B cell (primary cell): ENCODE data around the gene MESP2. TPM values are rescaled to one million over a fixed set of nuclear protein-coding genes. Genes with fewer than 3 reads are reported as not detected.
A peak's percentile ranks its signal among the peaks of the same experiment; 100 is the strongest.

Experiments used
- ATAC-seq: fragments of 200-7000 bp; cut with Tn5 transposase; one replicate; pipeline ENCODE4 v1.10.0; 2021; ENCODE audit warnings: low read depth, mild to moderate bottlenecking, moderate number of reproducible peaks, moderate library complexity
- CTCF ChIA-PET: fragments of 350-600 bp; sonication (Branson Sonifier 250); formaldehyde crosslinking; loops from one replicate; lab custom pipeline; 2021; ENCODE audit warnings: antibody characterized with exemption, inconsistent platforms; lab: Charles Lee
- POLR2A ChIA-PET: fragments of 350-600 bp; sonication (Branson Sonifier 250); formaldehyde crosslinking; loops from one replicate; lab custom pipeline; 2021; ENCODE audit warnings: antibody characterized with exemption; lab: Charles Lee
- DNase-seq: peaks from one replicate; pipeline ENCODE4 v3.0.0; 2013
- H2AFZ ChIP-seq: 2 replicates; pipeline ENCODE4 v1.6.1; 2012; ENCODE audit warnings: mild to moderate bottlenecking, low read depth, low read length; ENCODE audit not compliant: insufficient read depth, poor library complexity, severe bottlenecking
- H3K27ac ChIP-seq, 2 donors: 1 replicate in 1 of 2; 2 replicates in 1 of 2; pipeline ENCODE4 v1.5.1; 2012 to 2013; ENCODE audit warnings: low read length in 2 of 2, mild to moderate bottlenecking in 2 of 2, moderate library complexity in 1 of 2
- H3K27me3 ChIP-seq, 4 experiments: fragments of 200-600 bp in 1 of 4; sonication (generic) in 1 of 4; replicated peaks in 1 of 4; 1 replicate in 2 of 4; 2 replicates in 2 of 4; pipeline versions ENCODE4 v1.6.1 to v1.7.0; 2013 to 2016; ENCODE audit warnings: low read length in 3 of 4, mild to moderate bottlenecking in 2 of 4, mixed read lengths in 1 of 4, moderate library complexity in 1 of 4; ENCODE audit not compliant: insufficient read depth in 4 of 4, control insufficient read depth in 3 of 4; ENCODE audit errors: control extremely low read depth in 1 of 4
- H3K36me3 ChIP-seq, 2 experiments: replicated peaks in 1 of 2; 1 replicate in 1 of 2; 2 replicates in 1 of 2; pipeline versions ENCODE4 v1.6.1 to v1.7.1; 2013; ENCODE audit warnings: low read length in 1 of 2; ENCODE audit not compliant: insufficient read depth in 2 of 2, control insufficient read depth in 1 of 2; ENCODE audit errors: control extremely low read depth in 1 of 2, extremely low read depth in 1 of 2
- H3K4me1 ChIP-seq, 2 donors: fragments of 200-600 bp in 1 of 2; sonication (generic) in 1 of 2; 1 replicate in 1 of 2; 2 replicates in 1 of 2; pipeline versions ENCODE4 v1.5.1 to v1.6.1; 2013 to 2017; ENCODE audit warnings: low read length in 2 of 2; ENCODE audit not compliant: control insufficient read depth in 2 of 2, insufficient read depth in 2 of 2
- H3K4me2 ChIP-seq: replicated peaks from 2 replicates; pipeline ENCODE3; 2012; ENCODE audit warnings: mild to moderate bottlenecking, low read depth, low read length; ENCODE audit not compliant: poor library complexity, severe bottlenecking
- H3K4me3 ChIP-seq, 5 experiments: fragments of 200-600 bp in 1 of 5; sonication (generic) in 1 of 5; 1 replicate in 3 of 5; 2 replicates in 2 of 5; pipeline versions ENCODE4 v1.5.1 to v1.7.0; 2011 to 2016; ENCODE audit warnings: low read length in 4 of 5, mild to moderate bottlenecking in 4 of 5, low read depth in 2 of 5, control low read depth in 1 of 5, moderate library complexity in 1 of 5; ENCODE audit not compliant: insufficient read depth in 1 of 5; ENCODE audit errors: control extremely low read depth in 1 of 5, extremely low read depth in 1 of 5
- H3K79me2 ChIP-seq: fragments of 200-600 bp; sonication (generic); one replicate; pipeline ENCODE4 v1.6.0; 2016; ENCODE audit warnings: low read length; ENCODE audit not compliant: control insufficient read depth, insufficient read depth
- H3K9ac ChIP-seq: fragments of 200-600 bp; sonication (generic); 2 replicates; pipeline ENCODE4 v1.6.1; 2017; ENCODE audit warnings: mild to moderate bottlenecking, low read length, moderate library complexity
- H3K9me3 ChIP-seq, 3 donors: one replicate each; pipeline versions ENCODE4 v1.6.1 to v1.7.1; 2013; ENCODE audit warnings: low read length in 2 of 3; ENCODE audit not compliant: control insufficient read depth in 2 of 3, insufficient read depth in 1 of 3; ENCODE audit errors: control extremely low read depth in 1 of 3
- H4K20me1 ChIP-seq: 2 replicates; pipeline ENCODE4 v1.6.0; 2012; ENCODE audit warnings: mild to moderate bottlenecking, low read length; ENCODE audit not compliant: insufficient read depth, control insufficient read depth, poor library complexity, severe bottlenecking
- H3K27ac Mint-ChIP-seq: one replicate; pipeline ENCODE4 v1.8.0; 2021; ENCODE audit warnings: mixed read lengths
- H3K27me3 Mint-ChIP-seq: one replicate; pipeline ENCODE4 v1.8.0; 2021; ENCODE audit warnings: mixed read lengths
- H3K4me1 Mint-ChIP-seq: one replicate; pipeline ENCODE4 v1.8.0; 2021; ENCODE audit warnings: mixed read lengths
- H3K4me3 Mint-ChIP-seq: one replicate; pipeline ENCODE4 v1.8.0; 2021; ENCODE audit warnings: mixed read lengths
- H3K9me3 Mint-ChIP-seq: one replicate; pipeline ENCODE4 v1.8.0; 2022; ENCODE audit warnings: mixed read lengths; ENCODE audit not compliant: insufficient read depth
- EZH2 ChIP-seq: IDR thresholded peaks from 2 replicates; pipeline ENCODE4 v1.6.1; 2012; ENCODE audit warnings: borderline replicate concordance, low read depth, mild to moderate bottlenecking, moderate library complexity, low read length; ENCODE audit not compliant: insufficient read depth, poor library complexity, severe bottlenecking
- WGBS: methylation state at CpG from one replicate; pipeline ENCODE4 v1.1.5; 2013; ENCODE audit warnings: missing lambda C conversion rate; ENCODE audit not compliant: insufficient coverage; 5-methylcytosine and 5-hydroxymethylcytosine counted together
- intact Hi-C: fragments of 100-400 bp; cut with micrococcal nuclease; formaldehyde crosslinking; loops from one replicate; pipeline ENCODE4 v1.10.0; 2022
- polyA plus RNA-seq: library from polyadenylated mRNA; depleted of rRNA; stranded (reverse); fragments of >200 nt; gene quantifications from 2 replicates; pipeline ENCODE4 v1.2.3, GENCODE V29; 2012
- total RNA-seq, 2 donors: library from RNA; stranded (reverse); fragments of 120-200 nt in 1 of 2; gene quantifications; 1 replicate in 1 of 2; 2 replicates in 1 of 2; pipeline versions ENCODE4 v1.2.3 to v1.2.4, GENCODE V29; 2013 to 2022
- TF ChIP-seq, protein P1 (sequence below): fragments of 200-600 bp; IDR thresholded peaks from one replicate; pipeline ENCODE4 v1.8.0; 2022; ENCODE audit warnings: antibody characterized with exemption, mild to moderate bottlenecking

Gene MESP2
- total and polyA plus RNA-seq, 2 donors (not counting 1 experiment from before 2014, with no cell fraction given) = not detected

- POLR2A ChIA-PET = interaction anchor here (0.6 kb wide), 1 partner anchor 138 kb away, joined by 3 read pairs; no protein-coding TSS in a partner anchor
These were observed 14.9 kb upstream of the MESP2 start for GRCh38 chr15:89761009-89761831.

More at GRCh38 chr15:89761009-89761831, 14.9 kb upstream of the MESP2 start:
- Histone ChIP-seq H4K20me1 (no peaks in the 10 kb centered on the region), H3K27ac (no peak overlapping the region), H3K4me3 (no peak overlapping the region), H2AFZ (no peak overlapping the region), H3K9me3 (no peaks in the 10 kb centered on the region), H3K4me1 (peaks cover 0 to 8% of the 10 kb centered on the region in 2 donors), H3K27me3 (no peaks in the 10 kb centered on the region), H3K4me2 (no peak overlapping the region), H3K9ac (no peak overlapping the region), H3K79me2 (no peaks in the 10 kb centered on the region), H3K36me3 (no peaks in the 10 kb centered on the region)
- Mint-ChIP-seq H3K4me1 (no peaks in the 10 kb centered on the region), H3K27me3 (peaks cover 3% of the 10 kb centered on the region), H3K4me3 (no peak overlapping the region), H3K9me3 (no peaks in the 10 kb centered on the region), H3K27ac (no peak overlapping the region)
- DNase-seq (no peak), ATAC-seq (no peak)
- intact Hi-C loops = loop anchor here (10.0 kb wide), 1 partner anchor 74 kb away; no protein-coding TSS in a partner anchor
- CTCF ChIA-PET = interaction anchor here (0.7 to 10.1 kb wide), 27 partner anchors 8 to 338 kb away, joined by 3 to 159 read pairs (median 4); partner anchors contain the start of genes AP3S2 and MESP1
- no peak for TF ChIP-seq EZH2
- TF ChIP-seq, protein P1, sequence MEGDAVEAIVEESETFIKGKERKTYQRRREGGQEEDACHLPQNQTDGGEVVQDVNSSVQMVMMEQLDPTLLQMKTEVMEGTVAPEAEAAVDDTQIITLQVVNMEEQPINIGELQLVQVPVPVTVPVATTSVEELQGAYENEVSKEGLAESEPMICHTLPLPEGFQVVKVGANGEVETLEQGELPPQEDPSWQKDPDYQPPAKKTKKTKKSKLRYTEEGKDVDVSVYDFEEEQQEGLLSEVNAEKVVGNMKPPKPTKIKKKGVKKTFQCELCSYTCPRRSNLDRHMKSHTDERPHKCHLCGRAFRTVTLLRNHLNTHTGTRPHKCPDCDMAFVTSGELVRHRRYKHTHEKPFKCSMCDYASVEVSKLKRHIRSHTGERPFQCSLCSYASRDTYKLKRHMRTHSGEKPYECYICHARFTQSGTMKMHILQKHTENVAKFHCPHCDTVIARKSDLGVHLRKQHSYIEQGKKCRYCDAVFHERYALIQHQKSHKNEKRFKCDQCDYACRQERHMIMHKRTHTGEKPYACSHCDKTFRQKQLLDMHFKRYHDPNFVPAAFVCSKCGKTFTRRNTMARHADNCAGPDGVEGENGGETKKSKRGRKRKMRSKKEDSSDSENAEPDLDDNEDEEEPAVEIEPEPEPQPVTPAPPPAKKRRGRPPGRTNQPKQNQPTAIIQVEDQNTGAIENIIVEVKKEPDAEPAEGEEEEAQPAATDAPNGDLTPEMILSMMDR = peak; percentile 47
- 64% methylated on average over 18 of the region's 18 CpGs for WGBS
